H9 (cell line): ENCODE data around the gene ITPR3. TPM values are rescaled to one million over a fixed set of nuclear protein-coding genes. Genes with fewer than 3 reads are reported as not detected.
A peak's percentile ranks its signal among the peaks of the same experiment; 100 is the strongest.

ENCODE experiments used
- DNase-seq: peaks from one replicate; pipeline ENCODE4 v3.0.0-alpha.2; 2017
- H2AFZ ChIP-seq: one replicate; pipeline ENCODE4 v1.6.1; 2013; ENCODE audit warnings: mild to moderate bottlenecking, low read length, control low read depth, moderate library complexity
- H2AK5ac ChIP-seq: 2 replicates; pipeline ENCODE4 v1.6.1; 2013; ENCODE audit warnings: low read length, control low read depth, mixed read lengths; ENCODE audit not compliant: insufficient read length
- H2BK120ac ChIP-seq: one replicate; pipeline ENCODE4 v1.6.1; 2013; ENCODE audit warnings: low read depth, mild to moderate bottlenecking, low read length, control low read depth, inconsistent platforms; ENCODE audit not compliant: poor library complexity, severe bottlenecking
- H2BK12ac ChIP-seq: 2 replicates; pipeline ENCODE4 v1.6.1; 2013; ENCODE audit warnings: low read length, control low read depth, mixed read lengths, low read depth; ENCODE audit not compliant: insufficient read length
- H2BK15ac ChIP-seq: 2 replicates; pipeline ENCODE4 v1.6.1; 2013; ENCODE audit warnings: low read depth, low read length, control low read depth
- H2BK20ac ChIP-seq: one replicate; pipeline ENCODE4 v1.6.1; 2013; ENCODE audit warnings: low read depth, mild to moderate bottlenecking, low read length, control low read depth, inconsistent platforms; ENCODE audit not compliant: poor library complexity, severe bottlenecking
- H2BK5ac ChIP-seq: 2 replicates; pipeline ENCODE4 v1.6.1; 2013; ENCODE audit warnings: low read length, control low read depth, mixed read lengths; ENCODE audit not compliant: insufficient read length
- H3K14ac ChIP-seq: 2 replicates; pipeline ENCODE4 v1.6.1; 2013; ENCODE audit warnings: low read length, control low read depth; ENCODE audit not compliant: insufficient read depth
- H3K18ac ChIP-seq: 2 replicates; pipeline ENCODE4 v1.6.1; 2013; ENCODE audit warnings: low read depth, mild to moderate bottlenecking, mixed read lengths, low read length, control low read depth; ENCODE audit not compliant: insufficient read length
- H3K23ac ChIP-seq: 2 replicates; pipeline ENCODE4 v1.6.1; 2013; ENCODE audit warnings: low read length, control low read depth, mixed read lengths, low read depth; ENCODE audit not compliant: insufficient read length
- H3K23me2 ChIP-seq: 2 replicates; pipeline ENCODE4 v1.6.1; 2013; ENCODE audit warnings: low read depth, mild to moderate bottlenecking, mixed read lengths, low read length, control low read depth; ENCODE audit not compliant: insufficient read length, poor library complexity, severe bottlenecking
- H3K27ac ChIP-seq: 2 replicates; pipeline ENCODE4 v1.5.1; 2013; ENCODE audit warnings: low read length, control low read depth, mixed read lengths, low read depth; ENCODE audit not compliant: insufficient read length
- H3K27me3 ChIP-seq: 2 replicates; pipeline ENCODE4 v1.6.1; 2013; ENCODE audit warnings: low read length, control low read depth, inconsistent platforms; ENCODE audit not compliant: insufficient read depth
- H3K4ac ChIP-seq: 2 replicates; pipeline ENCODE4 v1.6.1; 2013; ENCODE audit warnings: low read depth, mild to moderate bottlenecking, control low read depth, inconsistent platforms, low read length, moderate library complexity
- H3K4me1 ChIP-seq: 2 replicates; pipeline ENCODE4 v1.6.1; 2013; ENCODE audit warnings: low read length, control low read depth, inconsistent platforms; ENCODE audit not compliant: insufficient read depth
- H3K4me2 ChIP-seq: 2 replicates; pipeline ENCODE4 v1.6.1; 2013; ENCODE audit warnings: low read length, control low read depth, mixed read lengths; ENCODE audit not compliant: insufficient read length, insufficient read depth
- H3K56ac ChIP-seq: 2 replicates; pipeline ENCODE4 v1.6.1; 2013; ENCODE audit warnings: low read depth, mild to moderate bottlenecking, mixed read lengths, low read length, control low read depth; ENCODE audit not compliant: insufficient read length
- H3K79me1 ChIP-seq: 2 replicates; pipeline ENCODE4 v1.6.1; 2013; ENCODE audit warnings: low read depth, mild to moderate bottlenecking, moderate library complexity, low read length, control low read depth, inconsistent platforms; ENCODE audit not compliant: insufficient read depth, poor library complexity, severe bottlenecking
- H3K79me2 ChIP-seq: 2 replicates; pipeline ENCODE4 v1.6.1; 2013; ENCODE audit warnings: low read length, control low read depth, inconsistent platforms; ENCODE audit not compliant: insufficient read depth
- H3K9ac ChIP-seq: 2 replicates; pipeline ENCODE4 v1.6.1; 2013; ENCODE audit warnings: low read length, control low read depth, mixed read lengths; ENCODE audit not compliant: insufficient read length; ENCODE audit errors: extremely low read depth
- H3K9me3 ChIP-seq: one replicate; pipeline ENCODE4 v1.6.1; 2013; ENCODE audit warnings: low read depth, low read length, inconsistent platforms; ENCODE audit not compliant: control insufficient read depth
- H3T11ph ChIP-seq: one replicate; pipeline ENCODE4 v1.6.1; 2013; ENCODE audit warnings: mild to moderate bottlenecking, low read length, control low read depth, inconsistent platforms
- H4K20me1 ChIP-seq: one replicate; pipeline ENCODE4 v1.6.1; 2013; ENCODE audit not compliant: control insufficient read depth, insufficient read length, insufficient read depth
- H4K5ac ChIP-seq: 2 replicates; pipeline ENCODE4 v1.6.1; 2013; ENCODE audit warnings: low read depth, mild to moderate bottlenecking, mixed read lengths, low read length, control low read depth; ENCODE audit not compliant: insufficient read length
- H4K8ac ChIP-seq: replicated peaks from 2 replicates; pipeline ENCODE4 v1.6.1; 2013; ENCODE audit warnings: low read length, control low read depth, mixed read lengths, low read depth; ENCODE audit not compliant: insufficient read length
- H4K91ac ChIP-seq: 2 replicates; pipeline ENCODE4 v1.6.1; 2013; ENCODE audit warnings: low read depth, mild to moderate bottlenecking, moderate library complexity, mixed read lengths, low read length, control low read depth; ENCODE audit not compliant: insufficient read length
- H3K27ac Mint-ChIP-seq, 3 experiments: 2 replicates in 2 of 3; 3 replicates in 1 of 3; pipeline ENCODE4 v1.8.0; 2020 to 2021; ENCODE audit warnings: mixed read lengths in 3 of 3, mild to moderate bottlenecking in 1 of 3, moderate library complexity in 1 of 3
- H3K27me3 Mint-ChIP-seq: 2 replicates; pipeline ENCODE4 v1.8.0; 2021; ENCODE audit warnings: low read depth, mild to moderate bottlenecking, moderate library complexity, mixed read lengths
- H3K36me3 Mint-ChIP-seq, 3 experiments: 2 replicates in 2 of 3; 3 replicates in 1 of 3; pipeline ENCODE4 v1.8.0; 2020 to 2021; ENCODE audit warnings: low read depth in 3 of 3, mixed read lengths in 3 of 3; ENCODE audit not compliant: insufficient read depth in 1 of 3
- H3K4me1 Mint-ChIP-seq, 2 experiments: 2 replicates each; pipeline ENCODE4 v1.8.0; 2020; ENCODE audit warnings: mixed read lengths in 2 of 2
- H3K4me3 Mint-ChIP-seq, 2 experiments: 2 replicates in 1 of 2; 3 replicates in 1 of 2; pipeline ENCODE4 v1.8.0; 2020 to 2021; ENCODE audit warnings: mild to moderate bottlenecking in 2 of 2, mixed read lengths in 2 of 2, moderate library complexity in 1 of 2
- H3K9me3 Mint-ChIP-seq, 2 experiments: 2 replicates in 1 of 2; 3 replicates in 1 of 2; pipeline ENCODE4 v1.8.0; 2020; ENCODE audit warnings: mild to moderate bottlenecking in 2 of 2, mixed read lengths in 2 of 2, moderate library complexity in 1 of 2
- WGBS: extraction: QIAGEN DNeasy Blood & Tissue Kit; methylation state at CpG from one replicate; pipeline ENCODE4 v1.1.7; 2013; ENCODE audit warnings: missing lambda C conversion rate, low lambda C conversion rate, mixed read lengths; ENCODE audit not compliant: insufficient read length; ENCODE audit errors: extremely low coverage; 5-methylcytosine and 5-hydroxymethylcytosine counted together
- total RNA-seq: library from RNA; stranded (reverse); gene quantifications from 2 replicates; pipeline ENCODE4 v1.2.1, GENCODE V29; 2021
- TF ChIP-seq, protein P1 (sequence below): fragments of 200-600 bp; sonication (generic); conservative IDR thresholded peaks from 3 replicates; pipeline ENCODE4 v1.8.0; 2021; ENCODE audit warnings: antibody characterized with exemption, mild to moderate bottlenecking

ITPR3 gene
- total RNA-seq, 1 experiment from 2014 or later = 40.3 TPM

DNA sequence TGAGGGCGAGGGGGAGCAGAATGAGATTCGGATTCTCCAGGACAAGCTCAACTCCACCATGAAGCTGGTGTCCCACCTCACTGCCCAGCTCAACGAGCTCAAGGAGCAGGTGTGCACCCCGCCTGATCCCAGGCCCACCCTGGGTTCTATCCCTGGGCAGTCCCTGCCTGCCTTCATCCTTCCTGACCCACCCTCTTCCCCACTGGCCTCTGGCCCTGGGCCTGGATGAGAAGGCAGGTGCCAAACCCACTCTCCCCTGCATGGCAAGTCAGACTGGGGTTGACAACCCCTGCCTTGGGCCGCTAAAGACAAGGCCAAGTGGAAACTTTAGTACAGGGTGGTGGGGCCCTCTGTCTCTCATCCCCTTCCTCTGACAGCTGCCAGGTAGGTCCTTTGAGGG, 73.9 kb downstream of the ITPR3 start:
- H3K79me1 ChIP-seq = no peaks in the 10 kb centered on the region
- TF ChIP-seq, protein P1, sequence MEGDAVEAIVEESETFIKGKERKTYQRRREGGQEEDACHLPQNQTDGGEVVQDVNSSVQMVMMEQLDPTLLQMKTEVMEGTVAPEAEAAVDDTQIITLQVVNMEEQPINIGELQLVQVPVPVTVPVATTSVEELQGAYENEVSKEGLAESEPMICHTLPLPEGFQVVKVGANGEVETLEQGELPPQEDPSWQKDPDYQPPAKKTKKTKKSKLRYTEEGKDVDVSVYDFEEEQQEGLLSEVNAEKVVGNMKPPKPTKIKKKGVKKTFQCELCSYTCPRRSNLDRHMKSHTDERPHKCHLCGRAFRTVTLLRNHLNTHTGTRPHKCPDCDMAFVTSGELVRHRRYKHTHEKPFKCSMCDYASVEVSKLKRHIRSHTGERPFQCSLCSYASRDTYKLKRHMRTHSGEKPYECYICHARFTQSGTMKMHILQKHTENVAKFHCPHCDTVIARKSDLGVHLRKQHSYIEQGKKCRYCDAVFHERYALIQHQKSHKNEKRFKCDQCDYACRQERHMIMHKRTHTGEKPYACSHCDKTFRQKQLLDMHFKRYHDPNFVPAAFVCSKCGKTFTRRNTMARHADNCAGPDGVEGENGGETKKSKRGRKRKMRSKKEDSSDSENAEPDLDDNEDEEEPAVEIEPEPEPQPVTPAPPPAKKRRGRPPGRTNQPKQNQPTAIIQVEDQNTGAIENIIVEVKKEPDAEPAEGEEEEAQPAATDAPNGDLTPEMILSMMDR = no peak
- no peak overlapping the region for H3K18ac ChIP-seq
- H3K79me2 ChIP-seq = no peaks in the 10 kb centered on the region
- H3K27me3 Mint-ChIP-seq = no peaks in the 10 kb centered on the region
- H2BK20ac ChIP-seq = no peak overlapping the region
- H3K56ac ChIP-seq = no peak overlapping the region
- peaks cover 13 to 16% of the 10 kb centered on the region in 2 experiments for H3K4me1 Mint-ChIP-seq
- H2AK5ac ChIP-seq = no peak overlapping the region
- H4K5ac ChIP-seq = no peak overlapping the region
- H2BK120ac ChIP-seq = no peak overlapping the region
- 0 out of 7 replicates have a peak overlapping the region, but pooled peaks of 1 of the 3 experiments have one; percentile 32 for H3K27ac Mint-ChIP-seq
- H4K91ac ChIP-seq = no peak overlapping the region
- no peak overlapping the region for H2BK15ac ChIP-seq
- no peaks in the 10 kb centered on the region for H3K23me2 ChIP-seq
- no peak overlapping the region for H4K8ac ChIP-seq
- H4K20me1 ChIP-seq = no peaks in the 10 kb centered on the region
- H2BK12ac ChIP-seq = no peak overlapping the region
- H3K23ac ChIP-seq = no peak overlapping the region
- no peak overlapping the region for H2BK5ac ChIP-seq
- no peak overlapping the region for H3K14ac ChIP-seq
- DNase-seq = no peak
- H3K27ac ChIP-seq = no peak overlapping the region
- H3K36me3 Mint-ChIP-seq = peaks cover 30 to 92% (median 77%) of the 10 kb centered on the region in 3 experiments; a peak in 6 of 7 replicates
- no CpG with 5 or more reads among the region's 5 CpGs for WGBS
- no peak overlapping the region for H3K4ac ChIP-seq
- no peak overlapping the region for H3K4me3 Mint-ChIP-seq
- no peaks in the 10 kb centered on the region for H3K9me3 ChIP-seq
- H3K9me3 Mint-ChIP-seq = no peaks in the 10 kb centered on the region
- H3T11ph ChIP-seq = no peak overlapping the region
- no peak overlapping the region for H3K4me2 ChIP-seq
- no peaks in the 10 kb centered on the region for H3K27me3 ChIP-seq
- no peak overlapping the region for H3K9ac ChIP-seq
- H3K4me1 ChIP-seq = 0 out of 2 replicates have a peak, but pooled peaks cover 3% of the 10 kb centered on the region
- H2AFZ ChIP-seq = no peak overlapping the region
